Heart left ventricle (tissue), 16 donors: ENCODE measurements around the gene TNP1. TPM values are rescaled to one million over a fixed set of nuclear protein-coding genes. Genes with fewer than 3 reads are reported as not detected.

Experiments used
- ATAC-seq, 4 donors: fragments of 200-7000 bp; cut with Tn5 transposase; one replicate each; pipeline ENCODE4 v1.9.1; 2020 to 2022; ENCODE audit warnings: moderate library complexity in 4 of 4, mild to moderate bottlenecking in 3 of 4, moderate number of reproducible peaks in 1 of 4
- DNase-seq, 5 donors: peaks; one replicate each; pipeline ENCODE4 v3.0.0-alpha.2; 2020
- H3K27ac ChIP-seq, 12 donors: fragments of 200-600 bp; sonication (generic) in 4 of 12; one replicate each; pipeline versions ENCODE4 v1.5.0 to v1.8.0; 2016 to 2022; ENCODE audit warnings: mild to moderate bottlenecking in 2 of 12
- H3K27me3 ChIP-seq, 9 donors: fragments of 200-600 bp; sonication (generic) in 2 of 9; one replicate each; pipeline versions ENCODE4 v1.5.1 to v1.8.0; 2016 to 2022; ENCODE audit warnings: mild to moderate bottlenecking in 3 of 9
- H3K36me3 ChIP-seq, 9 donors: fragments of 200-600 bp; sonication (generic) in 2 of 9; one replicate each; pipeline versions ENCODE4 v1.5.0 to v1.8.0; 2018 to 2022; ENCODE audit warnings: mild to moderate bottlenecking in 2 of 9
- H3K4me1 ChIP-seq, 12 donors: fragments of 200-600 bp; sonication (generic) in 4 of 12; one replicate each; pipeline versions ENCODE4 v1.5.0 to v1.8.0; 2016 to 2022; ENCODE audit warnings: mild to moderate bottlenecking in 3 of 12
- H3K4me3 ChIP-seq, 12 donors: fragments of 200-600 bp; sonication (generic) in 4 of 12; one replicate each; pipeline versions ENCODE4 v1.5.0 to v1.8.0; 2017 to 2022; ENCODE audit warnings: mild to moderate bottlenecking in 9 of 12, moderate library complexity in 4 of 12
- H3K9me3 ChIP-seq, 12 donors: fragments of 200-600 bp; sonication (generic) in 4 of 12; one replicate each; pipeline versions ENCODE4 v1.5.0 to v1.8.0; 2016 to 2022; ENCODE audit warnings: mild to moderate bottlenecking in 1 of 12
- POLR2A ChIP-seq, 2 donors: fragments of 450-650 bp; IDR thresholded peaks; one replicate each; pipeline ENCODE4 v1.6.1; 2017; ENCODE audit warnings: antibody characterized with exemption in 2 of 2, mild to moderate bottlenecking in 2 of 2, moderate library complexity in 2 of 2
- WGBS, 4 donors: extraction: QIAGEN DNeasy Blood & Tissue Kit in 2 of 4; methylation state at CpG; one replicate each; pipeline versions ENCODE4 v1.1.5 to v1.1.7; 2013 to 2018; 5-methylcytosine and 5-hydroxymethylcytosine counted together
- intact Hi-C, 10 donors: fragments of 100-400 bp; cut with DNase I; formaldehyde crosslinking; loops; one replicate each; pipeline versions ENCODE4 v1.11.1 to v1.14.2; 2022
- polyA plus RNA-seq, 2 donors: library from polyadenylated mRNA; stranded (reverse); fragments of 200-250 nt; gene quantifications; one replicate each; pipeline ENCODE4 v1.2.3, GENCODE V29; 2013
- total RNA-seq, 9 donors: library from RNA; depleted of rRNA in 2 of 9; stranded (reverse); fragments of >200 nt in 2 of 9; fragmentation: NEBNext Ultra II Directional in 3 of 9; extraction: Animal tissue kit (Norgen Biotek cat#: 25700) in 3 of 9; gene quantifications; one replicate each; pipeline versions ENCODE4 v1.1.0 to v1.2.4, GENCODE V29; 2016 to 2023
- TF ChIP-seq, protein P1 (sequence below), 12 donors: fragments of 200-600 bp; sonication (generic) in 4 of 12; IDR thresholded peaks; one replicate each; pipeline versions ENCODE4 v1.5.0 to v1.8.0; 2018 to 2022; ENCODE audit warnings: antibody characterized with exemption in 12 of 12, mild to moderate bottlenecking in 5 of 12
- donor health status: ischemic (EF 13 %, LVEDD 7.1; RV severe dilation, severe dysfunction).
- donor health status: healthy with polysubstance abuse.
- donor health status: DM: no; HTN: yes; CAD: no.
- donor health status: DM: no; HTN: no; CAD: no.
- donor health status: ischemic (EF 25% LVEDD 6.9; RV normal size, moderate dysfunction).
- donor health status: ischemic (EF 25% LVEDD 5.7; RV mildly dilated, moderate dysfunction).
- donor health status: healthy.
- donor health status: DM: yes; HTN: yes; CAD: no.
- donor health status: ischemic (EF 35%, LVEDD 5.7; RV mildly dilated, moderate dysfunction).
- donor health status: nonischemic (EF 11% LVEDD 7.7; RV severe dilation, severe dysfunction).
- donor health status: DM: yes; HTN: yes; CAD: no.
- donor health status: PGD.
- donor health status: ischemic (EF 29% LVEDD 5.4; RV normal size, mild dysfunction).
- donor health status: nonischemic (EF 23%, LVEDD 6.1; RV moderate dilation, normal function).

TNP1 gene
- total and polyA plus RNA-seq, 11 donors: not detected

DNA sequence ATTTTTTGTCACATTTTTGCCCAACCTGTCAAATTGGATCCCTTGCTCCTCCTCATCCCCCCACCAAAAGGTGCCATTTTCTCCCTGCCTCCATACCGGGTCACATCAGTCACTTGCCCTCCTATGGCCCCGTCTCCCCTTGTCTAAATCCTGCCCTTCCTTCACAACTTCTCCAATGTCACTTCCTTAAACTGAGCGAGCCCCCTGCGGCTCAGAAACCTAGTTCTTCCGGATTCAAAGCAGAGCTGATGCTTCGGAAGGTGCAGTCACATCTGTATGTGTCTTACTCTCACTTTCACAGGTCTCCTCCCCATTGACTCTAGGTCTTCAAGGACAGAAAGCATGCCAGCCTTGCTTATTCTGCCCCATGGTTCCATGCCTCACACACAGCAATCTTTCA is 22.1 kb downstream of the TNP1 start:
- DNase-seq (no peak), ATAC-seq (no peak)
- H3K4me1 ChIP-seq: peaks cover 0 to 28% (median 10%) of the 10 kb centered on the region in 12 donors
- no peaks in the 10 kb centered on the region for H3K36me3 ChIP-seq
- no peaks in the 10 kb centered on the region for H3K27me3 ChIP-seq
- TF ChIP-seq, protein P1, sequence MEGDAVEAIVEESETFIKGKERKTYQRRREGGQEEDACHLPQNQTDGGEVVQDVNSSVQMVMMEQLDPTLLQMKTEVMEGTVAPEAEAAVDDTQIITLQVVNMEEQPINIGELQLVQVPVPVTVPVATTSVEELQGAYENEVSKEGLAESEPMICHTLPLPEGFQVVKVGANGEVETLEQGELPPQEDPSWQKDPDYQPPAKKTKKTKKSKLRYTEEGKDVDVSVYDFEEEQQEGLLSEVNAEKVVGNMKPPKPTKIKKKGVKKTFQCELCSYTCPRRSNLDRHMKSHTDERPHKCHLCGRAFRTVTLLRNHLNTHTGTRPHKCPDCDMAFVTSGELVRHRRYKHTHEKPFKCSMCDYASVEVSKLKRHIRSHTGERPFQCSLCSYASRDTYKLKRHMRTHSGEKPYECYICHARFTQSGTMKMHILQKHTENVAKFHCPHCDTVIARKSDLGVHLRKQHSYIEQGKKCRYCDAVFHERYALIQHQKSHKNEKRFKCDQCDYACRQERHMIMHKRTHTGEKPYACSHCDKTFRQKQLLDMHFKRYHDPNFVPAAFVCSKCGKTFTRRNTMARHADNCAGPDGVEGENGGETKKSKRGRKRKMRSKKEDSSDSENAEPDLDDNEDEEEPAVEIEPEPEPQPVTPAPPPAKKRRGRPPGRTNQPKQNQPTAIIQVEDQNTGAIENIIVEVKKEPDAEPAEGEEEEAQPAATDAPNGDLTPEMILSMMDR (IDR thresholded peaks at IDR 0.05): no peak
- no peak for TF ChIP-seq POLR2A (IDR thresholded peaks at IDR 0.05)
- no peaks in the 10 kb centered on the region for H3K9me3 ChIP-seq
- H3K4me3 ChIP-seq: no peak overlapping the region
- WGBS, 4 donors: 89 to 96% (median 90%) methylated on average over 6 of the region's 6 CpGs
- H3K27ac ChIP-seq: peak overlapping the region in 6 of 12 donors; percentile 2 to 51 (median 39)
- intact Hi-C loops: loop anchor here in 4 of 10 donors (5.0 to 10.0 kb wide), 4 partner anchors 123 to 877 kb away; no protein-coding TSS in a partner anchor

- H3K4me1 ChIP-seq: peaks cover 5 to 43% (median 15%) of the 10 kb centered on the region in 12 donors
- WGBS, 4 donors: 68 to 91% (median 80%) methylated on average over 3 to 4 of the region's 4 CpGs
- intact Hi-C loops: loop anchor here in 4 of 10 donors (10.0 kb wide), 3 partner anchors 118 to 882 kb away; no protein-coding TSS in a partner anchor
- TF ChIP-seq POLR2A (IDR thresholded peaks at IDR 0.05): no peak
- H3K4me3 ChIP-seq: no peak overlapping the region
- peak in 1 of 4 donors; percentile 29 for ATAC-seq
- no peaks in the 10 kb centered on the region for H3K36me3 ChIP-seq
- peak overlapping the region in 4 of 12 donors; percentile 33 to 46 (median 45) for H3K27ac ChIP-seq
- H3K27me3 ChIP-seq: no peaks in the 10 kb centered on the region
- H3K9me3 ChIP-seq: no peaks in the 10 kb centered on the region
- DNase-seq: peak in 3 of 5 donors; percentile 27 to 62 (median 40)
These were observed 26.8 kb downstream of the TNP1 start for GRCh38 chr2:216833061-216833460.

GRCh38 chr2:216830346-216830745 is 29.5 kb downstream of the TNP1 start:
- 78 to 96% (median 92%) methylated on average over 1 of the region's 1 CpG for WGBS, 4 donors
- no peak for ATAC-seq

GRCh38 chr2:216829533-216829932 is 30.3 kb downstream of the TNP1 start:
- H3K4me3 ChIP-seq: no peak overlapping the region
- H3K4me1 ChIP-seq: peaks cover 5 to 47% (median 20%) of the 10 kb centered on the region in 12 donors
- H3K36me3 ChIP-seq: no peaks in the 10 kb centered on the region
- ATAC-seq: peak; percentile 94 to 98 (median 96)
- DNase-seq: peak; percentile 79 to 93 (median 92)
- H3K27ac ChIP-seq: peak overlapping the region in 6 of 12 donors; percentile 23 to 56 (median 44)
- no peaks in the 10 kb centered on the region for H3K27me3 ChIP-seq
- WGBS, 4 donors: 15 to 23% (median 18%) methylated on average over 3 to 4 of the region's 4 CpGs
- no peak for TF ChIP-seq POLR2A (IDR thresholded peaks at IDR 0.05)
- TF ChIP-seq, protein P1 (IDR thresholded peaks at IDR 0.05): no peak
- no peaks in the 10 kb centered on the region for H3K9me3 ChIP-seq
- intact Hi-C loops: no loop called here

More at GRCh38 chr2:216830346-216830745, 29.5 kb downstream of the TNP1 start:
- no peak overlapping the region for H3K4me3 ChIP-seq
- no peak for DNase-seq
- TF ChIP-seq, protein P1 (IDR thresholded peaks at IDR 0.05): no peak
- TF ChIP-seq POLR2A (IDR thresholded peaks at IDR 0.05): no peak
- H3K27ac ChIP-seq: no peak overlapping the region
- peaks cover 5 to 47% (median 20%) of the 10 kb centered on the region in 12 donors for H3K4me1 ChIP-seq
- H3K36me3 ChIP-seq: no peaks in the 10 kb centered on the region
- intact Hi-C loops: loop anchor here in 4 of 10 donors (10.0 kb wide), 3 partner anchors 116 to 884 kb away; no protein-coding TSS in a partner anchor
- no peaks in the 10 kb centered on the region for H3K9me3 ChIP-seq
- no peaks in the 10 kb centered on the region for H3K27me3 ChIP-seq
